Measurements from ENCODE around the gene SERPINB8. TPM values are rescaled to one million over a fixed set of nuclear protein-coding genes. Genes with fewer than 3 reads are reported as not detected.
"Not testable (repeated sequence)": the region's sequence is repeated elsewhere in the genome, so short reads cannot be mapped to it uniquely, and the experiment has no call there.

Gene SERPINB8, protein sequence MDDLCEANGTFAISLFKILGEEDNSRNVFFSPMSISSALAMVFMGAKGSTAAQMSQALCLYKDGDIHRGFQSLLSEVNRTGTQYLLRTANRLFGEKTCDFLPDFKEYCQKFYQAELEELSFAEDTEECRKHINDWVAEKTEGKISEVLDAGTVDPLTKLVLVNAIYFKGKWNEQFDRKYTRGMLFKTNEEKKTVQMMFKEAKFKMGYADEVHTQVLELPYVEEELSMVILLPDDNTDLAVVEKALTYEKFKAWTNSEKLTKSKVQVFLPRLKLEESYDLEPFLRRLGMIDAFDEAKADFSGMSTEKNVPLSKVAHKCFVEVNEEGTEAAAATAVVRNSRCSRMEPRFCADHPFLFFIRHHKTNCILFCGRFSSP
- 10 to 100 TPM in 1 of 3 donors, 1 to 10 TPM in 2; 3.0 to 14.8 (median 6.6) TPM for polyA plus RNA-seq

DNA sequence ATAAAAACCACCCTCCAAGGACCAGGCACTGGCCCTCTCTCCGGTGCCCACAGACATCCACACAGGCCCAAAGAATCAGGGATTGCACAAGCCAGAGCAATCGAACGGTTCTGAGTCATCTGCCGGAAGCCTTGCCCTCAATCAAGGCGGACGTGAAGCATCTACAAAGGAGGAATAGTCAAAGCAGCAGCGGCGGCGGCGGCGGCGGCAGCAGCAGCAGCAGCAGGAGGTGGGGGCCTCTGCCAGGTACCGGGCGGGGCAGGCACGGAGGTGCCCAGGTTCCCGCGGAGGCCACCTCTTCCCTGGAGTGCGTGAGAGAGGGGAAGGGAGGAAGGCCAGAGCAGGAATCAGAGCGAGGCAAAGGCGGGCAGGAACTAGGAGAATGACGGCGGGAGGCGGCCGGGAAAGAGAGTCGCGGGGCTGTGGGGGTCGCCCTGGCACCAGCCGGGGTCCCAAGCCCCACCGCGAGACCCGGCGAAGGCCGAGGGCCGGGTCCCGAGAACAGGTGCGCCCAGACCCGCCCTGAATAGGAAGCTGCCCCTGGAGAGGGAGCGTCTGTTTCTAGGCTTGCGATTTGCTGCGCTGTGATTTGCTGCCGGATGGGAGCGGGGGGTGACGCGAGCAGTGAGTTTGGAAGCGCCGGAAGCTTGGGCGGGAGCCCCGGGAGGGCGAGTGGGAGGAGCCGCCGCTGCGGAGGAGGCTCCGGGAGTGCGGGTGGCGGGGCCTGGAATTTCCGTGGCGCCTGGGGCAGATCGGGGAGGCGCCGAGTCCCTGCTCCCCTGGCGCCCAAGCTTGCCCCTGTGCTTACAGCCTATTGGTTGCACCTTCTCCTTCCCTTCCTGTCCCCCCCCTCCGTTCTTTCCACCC, at the start of gene SERPINB8:
SERPINB8 (plus strand) TSS at position 140 of the 867 bp plus-strand sequence. CDS start 8,228 bp downstream, outside the sequence.
- peak within 1 kb of the TSS; percentile 93 for H3K27ac ChIP-seq (ENCODE audit: low read depth, low read length)
- WGBS, 3 donors: 0 to 1% (median 0%) methylated on average over 49 to 62 of the region's 62 CpGs

DNA sequence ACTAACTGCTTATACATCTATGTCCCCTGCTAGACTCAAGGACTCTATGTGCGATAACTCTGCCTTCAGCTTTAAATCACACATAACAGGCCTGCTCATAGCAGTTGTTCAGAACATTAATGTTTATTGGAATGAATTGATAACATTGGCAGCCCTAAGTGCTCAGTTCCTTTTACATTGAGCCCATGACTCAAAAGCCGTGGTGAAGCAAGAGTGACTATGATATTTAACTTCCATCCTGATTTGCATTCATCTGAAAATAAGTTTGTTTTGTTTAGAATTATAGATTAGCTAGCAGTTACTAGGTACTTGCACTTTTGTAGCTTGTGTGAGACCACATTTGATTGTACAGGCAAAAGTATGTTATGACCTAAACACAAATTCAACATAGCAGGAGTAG, 47.8 kb upstream of the SERPINB8 start:
- H3K27ac ChIP-seq (ENCODE audit: low read depth, low read length): no peak overlapping the region
- WGBS, 3 donors: 81 to 90% (median 83%) methylated on average over 2 of the region's 2 CpGs

DNA sequence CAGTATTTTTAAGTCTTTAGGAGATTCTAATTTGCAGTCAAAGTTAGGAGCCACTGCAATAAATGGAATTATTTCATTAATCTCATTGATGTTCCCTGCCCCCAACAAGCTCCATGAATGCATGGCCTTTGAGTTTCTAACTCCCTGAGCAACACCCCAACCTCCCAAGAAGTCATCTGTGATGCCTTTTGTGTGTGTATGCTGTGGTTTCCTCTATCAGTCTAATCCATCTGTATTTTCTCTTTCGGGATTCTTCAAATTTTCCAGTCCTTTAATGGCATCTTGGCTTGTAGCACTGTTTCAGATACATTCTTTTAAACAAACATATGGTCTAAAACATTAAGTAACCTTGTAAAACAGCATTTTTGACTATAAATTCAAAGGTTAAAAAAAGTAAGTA, 45.3 kb upstream of the SERPINB8 start:
- WGBS, 3 donors: 68 to 91% (median 68%) methylated on average over 1 of the region's 1 CpG
- no peak overlapping the region for H3K27ac ChIP-seq (ENCODE audit: low read depth, low read length)

DNA sequence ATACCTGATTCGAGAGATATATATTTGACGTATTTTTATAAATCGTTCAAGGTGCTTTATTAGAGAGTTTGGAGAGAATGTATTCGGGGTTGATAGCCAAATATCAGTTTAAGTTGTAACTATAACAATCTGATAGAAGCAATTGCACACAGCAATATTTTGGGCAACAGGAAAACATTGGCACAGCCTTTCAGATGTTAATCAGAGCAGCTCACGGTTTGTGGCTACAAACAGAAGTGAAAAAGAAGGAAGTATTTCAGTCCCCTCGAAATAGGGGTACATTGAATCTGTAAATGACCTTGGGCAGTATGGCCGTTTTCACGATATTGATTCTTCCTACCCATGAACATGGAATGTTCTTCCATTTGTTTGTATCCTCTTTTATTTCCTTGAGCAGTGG, 41.5 kb upstream of the SERPINB8 start:
- 47 to 78% (median 56%) methylated on average over 8 of the region's 8 CpGs for WGBS, 3 donors
- H3K27ac ChIP-seq (ENCODE audit: low read depth, low read length): no peak overlapping the region

DNA sequence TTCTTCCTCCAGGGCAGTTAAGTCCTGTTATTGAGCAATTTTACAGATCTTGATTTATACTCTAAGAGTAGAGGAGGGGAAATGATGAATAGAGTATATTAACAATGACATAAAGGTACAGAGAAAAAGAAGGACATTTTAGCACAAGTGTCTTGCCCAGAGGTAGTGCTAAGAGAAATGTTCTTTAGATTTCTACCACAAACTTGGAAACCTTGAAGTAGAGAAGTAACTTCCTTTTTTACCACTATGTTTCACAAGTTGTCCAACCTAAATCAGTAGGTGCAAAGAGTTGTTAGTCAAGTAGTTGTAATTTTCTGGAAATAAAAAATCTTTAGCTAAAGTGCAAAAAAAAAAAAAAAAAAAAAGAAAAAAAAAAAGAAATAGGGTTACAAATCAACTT, 40.5 kb upstream of the SERPINB8 start:
- not testable (repeated sequence) for H3K27ac ChIP-seq (ENCODE audit: low read depth, low read length)

DNA sequence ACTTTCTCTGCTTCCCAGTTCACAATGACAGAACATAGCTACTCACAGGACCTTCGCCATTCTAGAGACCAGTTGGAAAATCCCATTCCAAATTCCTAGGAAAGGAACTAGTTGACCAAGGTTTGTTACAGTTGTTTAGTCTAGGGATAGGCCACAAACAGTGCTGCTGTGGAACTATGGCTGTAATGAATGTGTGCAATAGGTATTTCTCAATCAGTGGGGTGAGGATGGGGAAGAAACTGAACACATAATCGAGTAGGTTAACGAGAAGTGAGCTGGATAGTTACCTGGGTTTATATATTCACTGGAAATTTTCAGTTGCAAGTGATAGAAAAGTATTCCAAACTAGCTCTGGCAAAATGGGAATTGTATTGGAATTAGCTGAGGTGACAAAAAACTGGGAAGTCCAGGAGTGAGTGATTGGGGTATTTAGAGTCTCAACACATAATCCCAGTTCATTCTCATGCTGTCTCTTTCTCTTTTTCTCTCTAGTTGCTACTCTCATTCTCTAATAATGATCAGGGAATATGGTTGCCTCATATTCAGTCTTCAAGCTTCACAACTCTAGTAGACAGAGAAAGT, 39.0 kb upstream of the SERPINB8 start:
- no peak overlapping the region for H3K27ac ChIP-seq (ENCODE audit: low read depth, low read length)
- WGBS, 3 donors: 58 to 91% (median 69%) methylated on average over 3 of the region's 3 CpGs

DNA sequence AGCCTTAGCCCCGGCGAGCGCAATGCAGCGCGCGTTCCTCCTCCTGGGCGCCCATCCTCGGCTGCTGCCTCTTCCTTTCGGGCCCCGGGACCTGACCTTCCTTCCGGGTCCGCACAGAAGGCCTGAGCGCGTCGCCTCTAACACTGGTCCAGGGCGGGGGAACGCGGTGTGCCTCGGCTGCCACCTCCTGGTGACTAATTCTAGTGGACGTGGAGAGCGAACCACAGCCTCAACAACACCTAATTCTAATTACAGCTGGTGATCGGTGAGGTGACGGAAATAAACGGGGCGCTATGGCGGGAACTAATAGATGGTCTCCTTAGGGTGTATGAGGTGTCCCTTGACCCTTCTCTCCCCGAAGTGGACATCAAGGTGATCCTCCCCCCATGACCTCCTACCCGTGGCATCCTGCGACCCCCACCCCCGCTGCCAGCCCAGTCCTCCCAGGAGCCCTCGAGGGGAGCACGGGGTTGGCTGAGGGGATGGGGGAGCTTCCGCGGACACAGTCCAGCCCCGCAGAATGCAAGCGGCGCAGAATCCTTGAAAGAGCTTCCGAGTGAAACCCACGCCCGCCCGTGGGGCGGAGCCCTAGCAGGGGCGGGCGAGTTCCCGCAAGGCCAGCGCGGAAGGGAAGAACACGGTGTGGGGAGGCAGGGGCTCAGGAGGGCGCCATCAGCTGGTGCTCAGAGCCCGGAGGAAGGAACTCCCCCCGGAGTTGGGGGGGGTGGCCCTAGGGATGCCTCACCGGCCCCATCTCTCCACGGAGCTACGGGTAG, 33.5 kb upstream of the SERPINB8 start:
- no peak overlapping the region for H3K27ac ChIP-seq (ENCODE audit: low read depth, low read length)
- 1 to 2% (median 1%) methylated on average over 54 of the region's 54 CpGs for WGBS, 3 donors

DNA sequence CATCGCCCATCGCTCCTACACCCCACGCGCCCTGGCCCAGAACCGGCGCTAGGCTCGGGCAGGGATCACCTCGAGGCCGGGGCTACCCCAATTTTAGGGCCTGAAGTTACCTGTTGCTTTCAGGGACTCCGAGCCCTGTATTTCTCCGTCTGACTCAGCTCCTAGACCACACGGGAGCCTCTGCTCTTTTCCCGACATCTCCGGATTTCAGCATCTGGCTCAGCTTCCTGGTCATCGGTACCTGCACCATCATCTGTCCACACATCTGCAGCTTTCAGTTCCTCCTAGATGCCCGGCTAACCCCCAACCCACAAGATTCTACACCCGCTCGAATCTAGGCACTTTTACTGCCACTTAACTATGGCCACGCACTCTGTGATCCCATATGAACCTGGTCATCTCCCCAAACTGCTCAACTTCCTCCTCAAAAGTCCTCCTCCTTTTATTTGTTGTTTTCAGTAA, 32.9 kb upstream of the SERPINB8 start:
- no peak overlapping the region for H3K27ac ChIP-seq (ENCODE audit: low read depth, low read length)
- WGBS, 3 donors: 33 to 42% (median 36%) methylated on average over 19 of the region's 19 CpGs

DNA sequence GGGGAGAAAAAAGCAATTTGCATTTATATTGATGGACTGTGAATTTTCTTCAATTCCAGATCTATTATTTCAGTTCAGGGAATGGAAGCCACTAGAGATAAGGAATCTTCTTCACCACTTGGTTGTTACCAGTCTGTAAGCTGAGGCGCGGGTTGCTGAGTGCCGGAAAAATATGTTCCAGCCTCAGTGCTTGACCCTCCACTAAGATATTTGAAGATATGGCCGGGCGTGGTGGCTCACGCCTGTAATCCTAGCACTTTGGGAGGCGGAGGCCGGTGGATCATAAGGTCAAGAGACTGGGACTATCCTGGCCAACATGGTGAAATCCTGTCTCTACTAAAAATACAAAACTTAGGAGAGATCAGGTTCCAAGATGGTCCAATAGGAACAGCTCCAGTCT, 29.9 kb upstream of the SERPINB8 start:
- no peak overlapping the region for H3K27ac ChIP-seq (ENCODE audit: low read depth, low read length)
- 94 to 96% (median 94%) methylated on average over 8 of the region's 8 CpGs for WGBS, 3 donors

DNA sequence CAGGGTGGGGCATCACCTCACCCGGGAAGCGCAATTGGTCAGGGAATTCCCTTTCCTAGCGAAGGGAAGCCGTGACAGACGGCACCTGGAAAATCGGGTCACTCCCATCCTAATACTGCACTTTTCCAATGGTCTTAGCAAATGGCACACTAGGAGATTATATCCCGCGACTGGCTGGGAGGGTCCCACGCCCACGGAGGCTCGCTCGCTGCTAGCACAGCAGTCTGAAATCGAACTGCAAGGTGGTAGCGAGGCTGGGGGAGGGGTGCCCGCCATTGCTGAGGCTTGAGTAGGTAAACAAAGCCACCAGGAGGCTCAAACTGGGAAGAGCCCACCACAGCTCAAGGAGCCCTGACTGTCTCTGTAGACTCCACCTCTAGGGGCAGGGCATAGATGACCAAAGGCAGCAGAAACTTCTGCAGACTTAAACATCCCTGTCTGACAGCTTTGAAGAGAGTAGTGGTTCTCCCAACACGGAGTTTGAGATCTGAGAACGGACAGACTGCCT, 29.3 kb upstream of the SERPINB8 start:
- not testable (repeated sequence) for H3K27ac ChIP-seq (ENCODE audit: low read depth, low read length)
- 75 to 86% (median 86%) methylated on average over 17 of the region's 17 CpGs for WGBS, 3 donors

DNA sequence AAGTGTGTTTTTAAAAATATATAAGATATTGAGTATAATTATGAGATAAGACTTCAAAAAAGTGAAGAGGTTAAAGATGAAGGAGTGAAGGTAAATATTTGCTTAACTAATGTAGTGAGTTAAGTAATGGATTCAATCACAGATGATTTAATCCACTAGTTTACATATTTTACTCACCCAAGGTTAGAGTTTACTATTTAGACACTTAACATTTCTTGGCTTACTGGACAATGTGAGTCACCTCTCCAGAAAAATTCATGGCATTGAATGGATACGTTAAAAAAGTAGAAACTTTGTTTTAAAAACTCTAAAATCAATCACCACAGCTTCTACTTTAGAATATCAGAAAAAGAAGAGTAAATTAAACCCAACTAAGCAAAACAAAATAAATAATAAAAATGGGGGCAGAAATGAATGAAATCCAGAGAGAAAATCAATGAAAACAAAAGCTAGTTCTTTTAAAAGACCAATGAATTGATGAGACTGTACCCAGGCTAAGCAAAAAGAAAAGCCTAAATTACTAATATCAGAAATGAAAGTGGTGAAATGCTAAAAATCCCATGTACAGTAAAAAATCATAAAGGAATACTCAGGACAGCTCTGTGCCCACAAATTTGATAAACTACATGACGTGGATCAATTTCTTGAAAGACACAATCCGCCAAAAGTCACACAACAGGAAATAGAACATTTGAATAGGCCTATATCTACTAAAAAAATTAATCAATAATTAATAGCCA, 22.7 kb upstream of the SERPINB8 start:
- WGBS, 3 donors: 86 to 90% (median 89%) methylated on average over 3 of the region's 3 CpGs

DNA sequence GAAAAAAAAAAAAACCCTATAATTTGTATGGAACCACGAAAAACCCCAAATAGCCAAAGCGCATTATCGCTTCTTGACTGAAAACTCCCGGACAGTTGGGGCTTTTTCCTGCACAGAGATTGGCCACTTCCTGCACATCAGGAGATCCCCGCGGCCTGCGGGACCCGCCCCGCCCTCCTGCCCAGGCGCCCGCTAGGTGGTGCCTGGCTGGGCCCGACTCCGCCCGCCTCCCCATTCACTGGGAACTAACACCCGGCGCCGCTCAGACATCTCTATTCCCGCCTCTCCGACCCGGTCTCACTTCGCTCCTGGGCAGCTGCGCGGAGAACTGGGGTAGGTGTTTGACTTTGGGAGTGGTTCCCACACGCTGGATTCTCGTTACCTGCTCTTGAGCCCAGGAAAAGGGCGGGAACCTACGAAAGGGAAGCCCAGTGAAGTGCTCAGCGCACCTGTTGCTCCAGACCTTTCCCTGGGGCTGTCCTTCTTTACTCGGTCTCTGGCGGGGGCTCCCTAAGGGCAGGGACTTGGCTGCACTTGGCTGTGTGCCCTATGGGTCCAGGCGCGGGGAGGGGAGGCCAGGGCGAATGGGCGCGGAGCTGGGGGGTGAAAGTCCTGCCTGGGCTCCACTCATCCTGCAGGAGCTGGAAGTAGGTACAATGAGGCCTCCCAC, 20.7 kb upstream of the SERPINB8 start, which contains the start of gene HMSD:
HMSD (plus strand) TSS at position 234 of the 670 bp plus-strand sequence. CDS start 4,155 bp downstream, outside the sequence.
- WGBS, 3 donors: 6 to 20% (median 20%) methylated on average over 34 to 35 of the region's 35 CpGs
- no peak within 1 kb of the TSS for H3K27ac ChIP-seq (ENCODE audit: low read depth, low read length)

More for the DNA sequence above, 22.7 kb upstream of the SERPINB8 start:
- no peak overlapping the region for H3K27ac ChIP-seq (ENCODE audit: low read depth, low read length)

DNA sequence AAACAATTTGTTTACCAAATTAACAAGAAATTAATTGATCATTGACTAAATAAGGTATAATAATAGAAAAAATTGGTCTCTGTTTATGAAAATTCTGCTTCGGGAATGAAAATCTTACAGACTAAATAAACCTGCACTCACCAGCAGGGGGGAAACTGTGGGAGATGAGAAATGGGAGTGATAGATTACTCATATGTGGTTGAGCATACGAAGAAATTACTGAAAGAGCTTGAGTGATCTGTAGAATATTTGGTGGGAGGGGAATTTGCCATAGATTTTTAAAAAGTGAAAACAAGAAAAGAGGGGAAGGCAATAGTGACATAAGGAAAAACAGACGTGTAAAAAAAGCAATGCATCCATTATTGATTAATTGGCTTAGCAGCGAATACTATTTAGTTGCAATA, 18.6 kb upstream of the SERPINB8 start:
- 72 to 79% (median 73%) methylated on average over 4 of the region's 4 CpGs for WGBS, 3 donors
- no peak overlapping the region for H3K27ac ChIP-seq (ENCODE audit: low read depth, low read length)

DNA sequence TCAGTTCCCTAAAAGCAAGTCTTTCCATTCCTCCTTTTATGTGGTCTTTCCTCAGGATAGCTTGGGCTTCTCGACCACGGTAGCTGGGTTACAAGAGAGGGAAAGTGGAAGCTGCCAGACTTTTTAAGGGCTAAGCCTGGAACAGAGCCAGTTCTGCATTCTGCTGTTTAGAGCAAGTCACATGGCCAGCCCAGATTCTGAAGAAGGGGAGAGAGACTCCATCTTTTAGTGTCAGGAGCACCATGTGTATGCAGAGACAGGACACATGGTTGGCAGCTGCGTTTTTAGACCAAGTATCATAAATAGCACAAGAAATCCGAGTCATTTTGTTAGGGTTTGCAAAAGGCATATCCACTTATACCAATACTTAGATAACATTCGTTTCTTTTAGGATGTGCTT, 16.1 kb upstream of the SERPINB8 start:
- no peak overlapping the region for H3K27ac ChIP-seq (ENCODE audit: low read depth, low read length)
- 49 to 78% (median 55%) methylated on average over 5 of the region's 5 CpGs for WGBS, 3 donors

DNA sequence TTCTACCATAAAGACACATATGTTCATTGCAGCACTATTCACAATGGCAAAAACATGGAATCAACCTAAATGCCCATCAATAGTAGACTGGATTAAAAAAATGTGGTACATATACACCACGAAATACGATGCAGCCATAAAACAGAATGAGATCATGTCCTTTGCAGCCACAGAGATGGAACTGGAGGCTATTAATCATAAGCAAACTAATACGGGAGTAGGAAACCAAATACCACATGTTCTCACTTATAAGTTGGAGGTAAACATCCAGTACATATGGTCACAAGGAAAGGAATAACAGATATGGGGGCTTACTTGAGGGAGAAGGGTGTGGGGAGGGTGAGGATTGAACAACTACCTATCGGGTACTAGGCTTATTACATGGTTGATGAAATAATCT, 13.1 kb upstream of the SERPINB8 start:
- WGBS, 3 donors: 60 to 71% (median 66%) methylated on average over 4 of the region's 4 CpGs
- H3K27ac ChIP-seq (ENCODE audit: low read depth, low read length): no peak overlapping the region

DNA sequence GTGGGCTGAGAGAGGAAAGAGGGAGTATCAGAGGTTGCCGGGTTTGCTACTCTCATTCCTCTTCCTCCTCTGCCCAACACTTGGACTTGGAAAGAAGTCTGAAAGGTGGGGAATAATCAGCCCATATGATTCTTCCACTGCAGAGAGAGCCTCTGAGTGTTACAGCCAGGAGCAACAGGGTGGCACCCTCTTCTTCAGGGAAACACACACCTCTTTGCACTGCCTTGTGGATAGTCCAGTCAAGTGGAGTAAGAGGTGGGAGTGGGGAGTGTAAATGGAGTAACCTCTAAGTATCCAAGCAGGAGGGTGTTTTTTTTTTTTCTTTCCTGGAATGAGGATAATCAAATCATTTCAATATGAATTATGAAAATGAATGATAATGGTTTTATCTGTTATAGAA, 9.0 kb upstream of the SERPINB8 start:
- no peak overlapping the region for H3K27ac ChIP-seq (ENCODE audit: low read depth, low read length)
- WGBS, 3 donors: 40 to 58% (median 53%) methylated on average over 1 of the region's 1 CpG

DNA sequence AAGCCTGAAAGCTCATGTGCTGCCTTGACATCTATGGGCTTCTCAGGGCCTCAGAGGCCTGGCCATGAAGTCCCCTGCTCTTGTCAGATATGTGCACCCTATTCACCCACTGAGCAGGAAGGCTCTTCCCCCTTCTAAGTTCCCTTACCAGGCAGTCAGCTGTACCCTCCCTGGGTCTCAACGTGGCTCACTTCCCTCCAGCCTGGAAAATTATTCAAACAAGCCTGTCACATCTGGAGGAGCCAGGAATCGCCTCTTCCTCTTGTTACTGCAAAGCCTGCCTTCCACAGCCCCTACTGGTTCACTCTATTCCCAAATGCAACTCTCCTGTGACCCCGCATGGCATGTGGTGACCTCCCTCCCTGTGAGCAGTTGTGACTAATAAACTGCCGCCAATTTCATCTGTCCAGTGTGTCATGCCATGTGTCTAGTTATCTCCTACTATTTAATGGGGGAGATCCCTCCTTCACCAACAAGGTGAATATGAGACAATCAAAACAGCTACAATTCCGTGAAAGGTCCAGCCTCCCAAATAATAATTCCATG, 8.4 kb upstream of the SERPINB8 start:
- 66 to 70% (median 69%) methylated on average over 5 of the region's 5 CpGs for whole genome bisulfite sequencing, 3 donors

More for the DNA sequence above, 8.4 kb upstream of the SERPINB8 start:
- H3K27ac ChIP-seq (ENCODE audit: low read depth, low read length): no peak overlapping the region

All from adipose tissue (tissue), 3 donors.